ENCODE measurements around the gene LGALS4. TPM values are rescaled to one million over a fixed set of nuclear protein-coding genes. Genes with fewer than 3 reads are reported as not detected.
A peak's percentile ranks its signal among the peaks of the same experiment; 100 is the strongest.
"Not testable (repeated sequence)": the region's sequence is repeated elsewhere in the genome, so short reads cannot be mapped to it uniquely, and the experiment has no call there.

LGALS4 gene
- total and polyA plus RNA-seq, 4 donors = 0.51 to 544 (median 6.0) TPM

DNA sequence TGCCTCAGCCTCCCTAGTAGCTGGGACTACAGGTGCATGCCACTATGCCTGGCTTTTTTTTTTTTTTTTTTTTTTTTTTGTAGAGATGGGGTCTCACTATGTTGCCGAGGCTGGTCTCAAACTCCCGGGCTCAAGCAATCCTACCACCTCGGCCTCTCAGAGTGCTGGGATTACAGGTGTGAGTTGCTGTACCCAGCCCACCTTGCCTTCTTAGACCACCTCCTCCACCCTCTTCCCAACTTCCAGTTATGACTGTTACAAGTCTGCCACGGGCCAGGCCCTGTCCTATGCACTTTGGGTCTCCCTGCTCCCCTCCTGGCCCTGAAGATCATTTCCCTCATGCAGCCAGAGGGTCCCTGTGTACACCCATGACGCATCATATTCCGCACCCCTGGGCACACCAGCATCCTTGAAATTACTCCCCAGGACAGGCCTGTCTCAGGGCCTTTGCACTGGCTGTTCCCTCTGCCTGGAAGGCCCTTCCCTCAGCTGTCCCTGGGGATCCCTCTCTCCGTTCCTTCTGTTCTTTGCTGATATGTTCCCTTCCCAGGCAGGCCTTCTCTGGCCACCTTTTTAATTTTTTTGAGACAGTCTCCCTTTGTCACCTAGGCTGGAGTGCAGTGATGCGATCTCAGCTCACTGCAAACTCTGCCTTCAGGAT is 3.0 kb downstream of the LGALS4 start:
- Histone ChIP-seq H3K36me3 (ENCODE audit: control insufficient read depth in 1 of 2, insufficient read depth in 2 of 2, low read length in 1 of 2) (no peaks in the 10 kb centered on the region), H3K4me1 (ENCODE audit: control insufficient read depth in 1 of 2, insufficient read depth in 2 of 2, low read length in 2 of 2) (no peaks in the 10 kb centered on the region), H3K27ac (ENCODE audit: low read depth in 1 of 2, low read length in 2 of 2) (no peak overlapping the region), H3K27me3 (ENCODE audit: control insufficient read depth in 1 of 2, insufficient read depth in 2 of 2, low read length in 1 of 2) (no peaks in the 10 kb centered on the region), H3K9me3 (ENCODE audit: control insufficient read depth, low read length) (no peaks in the 10 kb centered on the region), H3K4me3 (ENCODE audit: low read length in 2 of 2) (no peak overlapping the region)
- WGBS, 2 donors = 94% methylated on average over 8 of the region's 8 CpGs
- intact Hi-C loops (cut with DNase I) = loop anchor here in 1 of 2 donors (10.0 kb wide), 1 partner anchor 55 kb away; no protein-coding TSS in a partner anchor
- DNase-seq = no peak
- no peak for ATAC-seq (ENCODE audit: low FRiP score)

DNA sequence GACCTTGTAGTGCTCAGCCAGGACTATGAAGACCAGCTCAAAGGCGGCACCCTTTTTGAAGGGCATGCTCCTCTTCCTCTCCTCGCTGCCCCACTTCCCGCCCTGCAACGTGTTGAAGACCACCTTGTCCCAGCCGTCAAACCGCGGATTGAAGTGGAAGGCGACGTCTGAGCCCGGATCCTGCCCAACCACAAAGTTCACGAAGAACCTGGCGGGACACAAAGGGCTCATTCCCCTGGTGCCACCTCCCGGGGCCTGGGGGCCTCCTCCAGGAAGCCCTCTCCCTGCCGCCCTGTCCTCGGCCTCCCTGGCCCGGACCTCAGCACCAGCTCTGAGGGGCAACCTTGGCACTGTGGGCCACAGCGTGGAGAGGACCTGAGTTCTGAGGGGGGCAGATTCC is 4.0 kb downstream of the LGALS4 start:
- intact Hi-C loops (cut with DNase I) = loop anchor here in 1 of 2 donors (10.0 kb wide), 1 partner anchor 54 kb away; no protein-coding TSS in a partner anchor
- H3K4me1 ChIP-seq (ENCODE audit: control insufficient read depth in 1 of 2, insufficient read depth in 2 of 2, low read length in 2 of 2) = no peaks in the 10 kb centered on the region
- no peaks in the 10 kb centered on the region for H3K36me3 ChIP-seq (ENCODE audit: control insufficient read depth in 1 of 2, insufficient read depth in 2 of 2, low read length in 1 of 2)
- ATAC-seq (ENCODE audit: low FRiP score) = no peak
- 93 to 94% methylated on average over 15 to 17 of the region's 17 CpGs for WGBS, 2 donors
- no peaks in the 10 kb centered on the region for H3K9me3 ChIP-seq (ENCODE audit: control insufficient read depth, low read length)
- no peak overlapping the region for H3K27ac ChIP-seq (ENCODE audit: low read depth in 1 of 2, low read length in 2 of 2)
- no peaks in the 10 kb centered on the region for H3K27me3 ChIP-seq (ENCODE audit: control insufficient read depth in 1 of 2, insufficient read depth in 2 of 2, low read length in 1 of 2)
- no peak overlapping the region for H3K4me3 ChIP-seq (ENCODE audit: low read length in 2 of 2)
- DNase-seq = peak in 1 of 2 donors; percentile 55

DNA sequence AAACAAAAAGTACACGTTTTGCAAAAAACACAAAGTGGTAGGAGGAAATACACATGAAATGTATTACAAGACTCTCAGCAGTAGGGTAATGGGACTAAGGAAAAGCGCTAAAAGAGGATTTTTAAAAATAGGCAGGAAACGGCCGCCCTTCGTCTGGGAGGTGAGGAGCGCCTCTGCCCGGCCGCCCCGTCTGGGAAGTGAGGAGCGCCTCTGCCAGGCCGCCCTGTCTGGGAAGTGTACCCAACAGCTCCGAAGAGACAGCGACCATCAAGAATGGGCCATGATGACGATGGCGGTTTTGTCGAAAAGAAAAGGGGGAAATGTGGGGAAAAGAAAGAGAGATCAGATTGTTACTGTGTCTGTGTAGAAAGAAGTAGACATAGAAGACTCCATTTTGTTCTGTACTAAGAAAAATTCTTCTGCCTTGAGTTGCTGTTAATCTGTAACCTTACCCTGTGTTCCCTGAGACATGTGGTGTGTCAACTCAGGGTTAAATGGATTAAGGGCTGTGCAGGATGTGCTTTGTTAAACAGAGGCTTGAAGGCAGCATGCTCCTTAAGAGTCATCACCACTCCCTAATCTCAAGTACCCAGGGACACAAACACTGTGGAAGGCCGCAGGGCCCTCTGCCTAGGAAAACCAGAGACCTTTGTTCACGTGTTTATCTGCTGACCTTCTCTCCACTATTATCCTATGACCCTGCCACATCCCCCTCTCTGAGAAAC is 5.2 kb downstream of the LGALS4 start:
- ATAC-seq (ENCODE audit: low FRiP score) = not testable (repeated sequence)
- WGBS, 2 donors = 80 to 91% methylated on average over 13 to 15 of the region's 18 CpGs
- intact Hi-C loops (cut with DNase I) = loop anchor here in 1 of 2 donors (10.0 kb wide), 1 partner anchor 53 kb away; no protein-coding TSS in a partner anchor

DNA sequence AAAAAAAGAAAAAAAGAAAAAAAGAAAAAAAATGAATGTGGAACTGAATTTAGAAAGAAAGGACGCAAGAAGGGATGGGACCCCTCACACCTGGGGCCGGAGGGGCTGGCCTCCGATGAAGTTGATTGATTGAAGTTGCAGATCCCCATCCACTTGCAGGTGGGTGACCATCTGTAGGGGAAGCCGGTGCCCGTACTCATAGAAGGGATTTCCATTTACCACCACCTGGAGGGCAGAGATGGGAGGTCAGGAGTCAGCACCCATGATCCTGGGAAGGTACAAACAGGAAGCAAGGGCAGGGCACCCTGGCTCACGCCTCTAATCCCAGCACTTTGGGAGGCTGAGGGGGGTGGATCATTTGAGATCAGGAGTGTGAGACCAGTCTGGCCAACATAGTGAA is 6.4 kb downstream of the LGALS4 start:
- Histone ChIP-seq H3K4me1 (ENCODE audit: control insufficient read depth in 1 of 2, insufficient read depth in 2 of 2, low read length in 2 of 2) (no peaks in the 10 kb centered on the region), H3K27me3 (ENCODE audit: control insufficient read depth in 1 of 2, insufficient read depth in 2 of 2, low read length in 1 of 2) (no peaks in the 10 kb centered on the region), H3K9me3 (ENCODE audit: control insufficient read depth, low read length) (no peaks in the 10 kb centered on the region), H3K4me3 (ENCODE audit: low read length in 2 of 2) (no peak overlapping the region), H3K27ac (ENCODE audit: low read depth in 1 of 2, low read length in 2 of 2) (no peak overlapping the region), H3K36me3 (ENCODE audit: control insufficient read depth in 1 of 2, insufficient read depth in 2 of 2, low read length in 1 of 2) (no peaks in the 10 kb centered on the region)
- intact Hi-C loops (cut with DNase I) = loop anchor here in 1 of 2 donors (10.0 kb wide), 1 partner anchor 52 kb away; no protein-coding TSS in a partner anchor
- WGBS, 2 donors = 93 to 95% methylated on average over 6 of the region's 6 CpGs
- ATAC-seq (ENCODE audit: low FRiP score) (no peak), DNase-seq (peak in 1 of 2 donors; percentile 52)

More for the DNA sequence above, 5.2 kb downstream of the LGALS4 start:
- not testable (repeated sequence) for H3K27me3 ChIP-seq (ENCODE audit: control insufficient read depth in 1 of 2, insufficient read depth in 2 of 2, low read length in 1 of 2); H3K36me3 ChIP-seq (ENCODE audit: control insufficient read depth in 1 of 2, insufficient read depth in 2 of 2, low read length in 1 of 2); H3K9me3 ChIP-seq (ENCODE audit: control insufficient read depth, low read length); H3K4me1 ChIP-seq (ENCODE audit: control insufficient read depth in 1 of 2, insufficient read depth in 2 of 2, low read length in 2 of 2); H3K27ac ChIP-seq (ENCODE audit: low read depth in 1 of 2, low read length in 2 of 2); H3K4me3 ChIP-seq (ENCODE audit: low read length in 2 of 2)
- DNase-seq = peak in 1 of 2 donors; percentile 17

DNA sequence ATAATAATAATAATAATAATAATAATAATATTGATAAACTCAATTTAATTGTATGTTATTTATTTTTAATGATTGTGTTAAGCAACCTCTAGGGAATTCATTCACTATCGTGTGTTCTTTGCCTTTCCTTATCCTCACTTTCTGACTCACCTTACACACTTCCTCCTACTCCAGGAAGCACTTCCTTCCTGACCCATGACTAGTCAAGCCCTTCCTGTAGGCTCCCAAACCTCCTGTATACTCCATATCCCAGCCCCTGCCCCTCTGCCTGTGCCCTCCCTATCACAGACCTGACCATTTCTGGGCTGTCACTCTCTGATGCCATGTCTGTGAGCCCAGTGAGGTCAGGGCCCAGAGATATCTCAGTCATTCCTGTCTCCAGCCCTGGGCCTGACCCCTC is 7.6 kb downstream of the LGALS4 start:
- WGBS, 2 donors = 78 to 86% methylated on average over 1 of the region's 1 CpG
- peak in 1 of 2 donors; percentile 35 for DNase-seq
- no peaks in the 10 kb centered on the region for H3K36me3 ChIP-seq (ENCODE audit: control insufficient read depth in 1 of 2, insufficient read depth in 2 of 2, low read length in 1 of 2)

DNA sequence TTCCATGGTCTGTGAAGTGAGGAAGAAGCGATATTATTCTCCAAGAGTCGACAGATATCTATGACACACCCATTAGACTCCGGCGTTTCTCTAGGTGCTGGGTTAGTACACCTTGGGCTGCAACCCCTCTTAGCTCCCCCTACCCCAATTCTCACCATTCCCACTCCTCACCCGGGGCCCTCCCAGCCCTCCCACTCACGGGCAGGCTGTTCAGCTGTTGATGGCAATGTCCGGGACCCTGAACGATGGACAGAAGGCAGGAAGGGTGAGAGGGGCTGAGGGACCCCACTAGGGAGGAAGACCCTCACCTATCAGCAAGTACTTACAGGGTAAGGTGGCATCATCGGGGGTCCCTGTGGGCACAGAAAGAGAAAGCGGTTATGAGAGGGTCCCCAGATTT is 9.2 kb downstream of the LGALS4 start:
- DNase-seq (peak in 1 of 2 donors; percentile 48), ATAC-seq (ENCODE audit: low FRiP score) (no peak)
- Histone ChIP-seq H3K4me1 (ENCODE audit: control insufficient read depth in 1 of 2, insufficient read depth in 2 of 2, low read length in 2 of 2) (no peaks in the 10 kb centered on the region), H3K9me3 (ENCODE audit: control insufficient read depth, low read length) (no peaks in the 10 kb centered on the region), H3K4me3 (ENCODE audit: low read length in 2 of 2) (no peak overlapping the region), H3K27me3 (ENCODE audit: control insufficient read depth in 1 of 2, insufficient read depth in 2 of 2, low read length in 1 of 2) (no peaks in the 10 kb centered on the region), H3K36me3 (ENCODE audit: control insufficient read depth in 1 of 2, insufficient read depth in 2 of 2, low read length in 1 of 2) (no peaks in the 10 kb centered on the region), H3K27ac (ENCODE audit: low read depth in 1 of 2, low read length in 2 of 2) (no peak overlapping the region)
- intact Hi-C loops (cut with DNase I) = loop anchor here in 1 of 2 donors (10.0 kb wide), 1 partner anchor 49 kb away; no protein-coding TSS in a partner anchor
- 89 to 90% methylated on average over 10 of the region's 10 CpGs for WGBS, 2 donors

More for the DNA sequence above, 7.6 kb downstream of the LGALS4 start:
- Histone ChIP-seq H3K27ac (ENCODE audit: low read depth in 1 of 2, low read length in 2 of 2) (no peak overlapping the region), H3K9me3 (ENCODE audit: control insufficient read depth, low read length) (no peaks in the 10 kb centered on the region), H3K4me1 (ENCODE audit: control insufficient read depth in 1 of 2, insufficient read depth in 2 of 2, low read length in 2 of 2) (no peaks in the 10 kb centered on the region), H3K27me3 (ENCODE audit: control insufficient read depth in 1 of 2, insufficient read depth in 2 of 2, low read length in 1 of 2) (no peaks in the 10 kb centered on the region), H3K4me3 (ENCODE audit: low read length in 2 of 2) (no peak overlapping the region)
- intact Hi-C loops (cut with DNase I) = loop anchor here in 1 of 2 donors (10.0 kb wide), 1 partner anchor 50 kb away; no protein-coding TSS in a partner anchor
- no peak for ATAC-seq (ENCODE audit: low FRiP score)

DNA sequence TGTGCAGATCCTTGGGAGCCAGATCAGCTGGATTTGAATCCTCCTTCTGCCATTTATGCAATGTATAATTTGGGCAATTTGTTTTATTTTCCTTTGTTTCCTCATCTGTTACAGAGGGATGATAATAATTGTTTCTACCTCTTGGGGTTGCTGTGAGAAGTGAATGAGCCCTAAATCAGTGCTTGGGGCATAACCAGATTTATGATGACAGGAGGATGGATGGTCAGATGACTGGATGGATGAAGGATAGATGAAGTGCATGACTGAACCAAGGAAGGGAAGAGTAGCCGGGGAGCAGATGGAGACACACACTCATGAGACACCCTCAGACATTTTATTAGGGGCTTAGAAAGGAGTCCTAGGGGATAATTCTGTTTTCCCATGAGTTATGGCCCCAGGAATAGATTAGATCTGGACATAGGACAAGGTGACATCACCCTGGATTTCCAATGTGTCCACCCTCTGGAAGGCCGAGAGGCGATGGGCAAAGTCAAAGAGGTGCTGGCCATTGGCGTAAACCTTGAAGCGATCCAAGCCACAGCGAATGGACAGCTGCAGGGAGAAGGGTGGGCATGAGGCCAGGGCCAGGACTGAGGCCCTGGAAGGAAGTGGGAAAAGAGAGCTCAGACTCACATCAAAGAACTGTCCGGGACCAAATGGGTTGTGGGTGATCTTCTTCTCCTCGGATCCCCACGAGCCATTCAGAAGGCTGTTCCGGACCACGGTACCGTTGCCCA is 11.2 kb downstream of the LGALS4 start:
- Histone ChIP-seq H3K4me3 (ENCODE audit: low read length in 2 of 2) (no peak overlapping the region), H3K27me3 (ENCODE audit: control insufficient read depth in 1 of 2, insufficient read depth in 2 of 2, low read length in 1 of 2) (no peaks in the 10 kb centered on the region), H3K4me1 (ENCODE audit: control insufficient read depth in 1 of 2, insufficient read depth in 2 of 2, low read length in 2 of 2) (no peaks in the 10 kb centered on the region), H3K36me3 (ENCODE audit: control insufficient read depth in 1 of 2, insufficient read depth in 2 of 2, low read length in 1 of 2) (no peaks in the 10 kb centered on the region), H3K9me3 (ENCODE audit: control insufficient read depth, low read length) (no peaks in the 10 kb centered on the region), H3K27ac (ENCODE audit: low read depth in 1 of 2, low read length in 2 of 2) (no peak overlapping the region)
- ATAC-seq (ENCODE audit: low FRiP score) = no peak
- intact Hi-C loops (cut with DNase I) = loop anchor here in 1 of 2 donors (10.0 kb wide), 1 partner anchor 47 kb away; no protein-coding TSS in a partner anchor
- 92 to 93% methylated on average over 12 of the region's 12 CpGs for WGBS, 2 donors
- no peak for DNase-seq

DNA sequence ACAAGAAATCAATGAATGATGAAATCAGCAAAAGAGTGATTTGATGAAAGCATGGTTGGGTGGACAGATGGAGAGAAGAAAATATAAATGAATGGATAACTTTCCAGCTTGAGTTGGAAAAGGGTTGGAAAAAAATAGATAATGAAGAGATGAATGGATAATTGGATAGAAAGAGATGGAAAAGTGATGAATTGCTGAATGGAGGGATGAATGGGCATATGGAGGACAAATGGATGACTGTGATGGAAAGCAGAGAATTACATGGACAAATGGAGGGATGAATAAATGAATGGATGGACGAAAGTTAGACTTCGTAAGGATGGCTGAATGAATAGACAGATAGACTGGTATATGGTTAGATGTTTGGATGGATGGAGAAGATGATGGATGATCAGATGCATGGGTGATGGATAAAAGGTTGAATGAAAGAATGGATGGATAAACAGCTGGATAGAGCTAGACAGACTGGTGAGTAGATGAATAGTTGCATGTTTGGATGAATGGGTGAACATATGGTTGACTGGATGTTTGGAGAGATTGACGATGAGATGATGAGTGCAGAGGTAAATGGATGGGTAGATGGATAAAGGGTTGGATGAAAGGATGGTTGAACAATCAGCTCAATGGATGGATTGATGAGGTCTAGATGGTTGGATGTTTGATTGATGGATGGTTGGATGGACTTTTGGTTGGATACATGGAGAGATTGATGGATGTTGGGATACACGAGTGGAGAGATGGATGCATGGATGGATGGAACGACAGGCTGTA is 12.0 kb downstream of the LGALS4 start:
- Histone ChIP-seq H3K36me3 (ENCODE audit: control insufficient read depth in 1 of 2, insufficient read depth in 2 of 2, low read length in 1 of 2) (no peaks in the 10 kb centered on the region), H3K9me3 (ENCODE audit: control insufficient read depth, low read length) (no peaks in the 10 kb centered on the region), H3K27ac (ENCODE audit: low read depth in 1 of 2, low read length in 2 of 2) (no peak overlapping the region), H3K4me3 (ENCODE audit: low read length in 2 of 2) (no peak overlapping the region), H3K4me1 (ENCODE audit: control insufficient read depth in 1 of 2, insufficient read depth in 2 of 2, low read length in 2 of 2) (no peaks in the 10 kb centered on the region), H3K27me3 (ENCODE audit: control insufficient read depth in 1 of 2, insufficient read depth in 2 of 2, low read length in 1 of 2) (no peaks in the 10 kb centered on the region)
- 90 to 94% methylated on average over 5 of the region's 5 CpGs for WGBS, 2 donors
- DNase-seq (no peak), ATAC-seq (ENCODE audit: low FRiP score) (no peak)
- intact Hi-C loops (cut with DNase I) = loop anchor here in 1 of 2 donors (10.0 kb wide), 1 partner anchor 46 kb away; no protein-coding TSS in a partner anchor

Data from aorta (tissue), 5 donors.